T-helper 17 cell (primary cell): ENCODE data around the gene STPG1. TPM values are rescaled to one million over a fixed set of nuclear protein-coding genes. Genes with fewer than 3 reads are reported as not detected.

Experiments used
- ATAC-seq: fragments of 150-1000 bp; cut with Tn5 transposase; 2 replicates; pipeline ENCODE4 v1.10.0; 2021; ENCODE audit warnings: mild to moderate bottlenecking, moderate library complexity
- DNase-seq, 3 donors: peaks; one replicate each; pipeline versions ENCODE4 v3.0.0 to v3.0.0-alpha.2; 2020 to 2021
- H3K9me3 ChIP-seq: one replicate; pipeline ENCODE4 v1.7.0; 2013; ENCODE audit warnings: low read length, mild to moderate bottlenecking; ENCODE audit not compliant: control insufficient read depth, poor library complexity, severe bottlenecking
- H3K27ac Mint-ChIP-seq: one replicate; pipeline ENCODE4 v1.8.0; 2022; ENCODE audit warnings: mild to moderate bottlenecking, moderate library complexity, mixed read lengths
- H3K27me3 Mint-ChIP-seq: one replicate; pipeline ENCODE4 v1.8.0; 2022; ENCODE audit warnings: mixed read lengths
- H3K36me3 Mint-ChIP-seq: one replicate; pipeline ENCODE4 v1.8.0; 2022; ENCODE audit warnings: low read depth, mixed read lengths
- H3K4me1 Mint-ChIP-seq: one replicate; pipeline ENCODE4 v1.8.0; 2022; ENCODE audit warnings: mild to moderate bottlenecking, mixed read lengths
- H3K4me3 Mint-ChIP-seq: one replicate; pipeline ENCODE4 v1.8.0; 2022; ENCODE audit warnings: mild to moderate bottlenecking, moderate library complexity, mixed read lengths
- total RNA-seq, 4 donors: library from RNA in 2 of 4; stranded (reverse) in 2 of 4; gene quantifications; one replicate each; pipeline ENCODE4 v1.2.3 and lab custom pipeline; 2022 to 2026

The STPG1 gene
- total RNA-seq, 2 donors from 2014 or later = 2.5 to 3.6 TPM

GRCh38 chr1:24319312-24319863 lies 94.2 kb downstream of the STPG1 start, which contains the start of gene GRHL3:
TSS of gene GRHL3 (plus strand) at chr1:24319357. CDS start at chr1:24319552, 195 bp downstream.
- no peak for ATAC-seq
- peak within 1 kb of the TSS; percentile 90 for H3K4me3 Mint-ChIP-seq

GRCh38 chr1:24318615-24319311 lies 94.8 kb downstream of the STPG1 start:
- Mint-ChIP-seq H3K36me3 (no peaks in the 10 kb centered on the region), H3K4me1 (peaks cover 42% of the 10 kb centered on the region), H3K4me3 (peak overlapping the region; percentile 90), H3K27ac (no peak overlapping the region), H3K27me3 (peaks cover 46% of the 10 kb centered on the region)
- H3K9me3 ChIP-seq = no peaks in the 10 kb centered on the region
- DNase-seq = no peak
- no peak for ATAC-seq

More at GRCh38 chr1:24319312-24319863, 94.2 kb downstream of the STPG1 start, which contains the start of gene GRHL3:
- Mint-ChIP-seq H3K4me1 (peaks cover 43% of the 10 kb centered on the region), H3K27ac (no peak within 1 kb of the TSS), H3K36me3 (no peaks in the 10 kb centered on the region), H3K27me3 (peaks cover 48% of the 10 kb centered on the region)
- no peaks in the 10 kb centered on the region for H3K9me3 ChIP-seq
- DNase-seq = no peak

GRCh38 chr1:24317956-24318614 lies 95.5 kb downstream of the STPG1 start:
- no peak overlapping the region for H3K27ac Mint-ChIP-seq
- ATAC-seq (no peak), DNase-seq (no peak)
- no peak overlapping the region for H3K4me3 Mint-ChIP-seq
- no peaks in the 10 kb centered on the region for H3K36me3 Mint-ChIP-seq
- peaks cover 40% of the 10 kb centered on the region for H3K4me1 Mint-ChIP-seq
- peaks cover 44% of the 10 kb centered on the region for H3K27me3 Mint-ChIP-seq
- no peaks in the 10 kb centered on the region for H3K9me3 ChIP-seq

GRCh38 chr1:24317081-24317480 lies 96.5 kb downstream of the STPG1 start:
- H3K36me3 Mint-ChIP-seq = no peaks in the 10 kb centered on the region
- ATAC-seq (no peak), DNase-seq (no peak)
- H3K4me3 Mint-ChIP-seq = no peak overlapping the region
- H3K9me3 ChIP-seq = no peaks in the 10 kb centered on the region
- H3K27me3 Mint-ChIP-seq = peaks cover 44% of the 10 kb centered on the region
- H3K27ac Mint-ChIP-seq = no peak overlapping the region
- peaks cover 34% of the 10 kb centered on the region for H3K4me1 Mint-ChIP-seq

GRCh38 chr1:24316645-24317044 lies 96.9 kb downstream of the STPG1 start:
- ATAC-seq (no peak), DNase-seq (no peak)
- H3K9me3 ChIP-seq = no peaks in the 10 kb centered on the region
- Mint-ChIP-seq H3K27me3 (peaks cover 44% of the 10 kb centered on the region), H3K4me3 (no peak overlapping the region), H3K36me3 (no peaks in the 10 kb centered on the region), H3K27ac (no peak overlapping the region), H3K4me1 (peaks cover 34% of the 10 kb centered on the region)

- Mint-ChIP-seq H3K4me3 (no peak overlapping the region), H3K36me3 (no peaks in the 10 kb centered on the region), H3K27me3 (peaks cover 37% of the 10 kb centered on the region), H3K4me1 (peaks cover 23% of the 10 kb centered on the region), H3K27ac (no peak overlapping the region)
- ATAC-seq = no peak
- no peak for DNase-seq
- H3K9me3 ChIP-seq = no peaks in the 10 kb centered on the region
Observed at GRCh38 chr1:24315391-24315790, 98.2 kb downstream of the STPG1 start.

GRCh38 chr1:24311741-24312140 lies 101.8 kb downstream of the STPG1 start:
- Mint-ChIP-seq H3K4me3 (no peak overlapping the region), H3K27me3 (peaks cover 18% of the 10 kb centered on the region), H3K4me1 (no peaks in the 10 kb centered on the region), H3K27ac (no peak overlapping the region), H3K36me3 (no peaks in the 10 kb centered on the region)
- DNase-seq (no peak), ATAC-seq (no peak)
- H3K9me3 ChIP-seq = no peaks in the 10 kb centered on the region

GRCh38 chr1:24311234-24311633 lies 102.3 kb downstream of the STPG1 start:
- DNase-seq (no peak), ATAC-seq (no peak)
- Mint-ChIP-seq H3K27me3 (peaks cover 12% of the 10 kb centered on the region), H3K4me1 (no peaks in the 10 kb centered on the region), H3K36me3 (no peaks in the 10 kb centered on the region), H3K27ac (no peak overlapping the region), H3K4me3 (no peak overlapping the region)
- no peaks in the 10 kb centered on the region for H3K9me3 ChIP-seq

GRCh38 chr1:24309762-24310485 lies 103.7 kb downstream of the STPG1 start:
- no peaks in the 10 kb centered on the region for H3K36me3 Mint-ChIP-seq
- H3K27ac Mint-ChIP-seq = no peak overlapping the region
- no peak for DNase-seq
- H3K4me3 Mint-ChIP-seq = no peak overlapping the region
- H3K4me1 Mint-ChIP-seq = no peaks in the 10 kb centered on the region
- no peak for ATAC-seq
- no peaks in the 10 kb centered on the region for H3K9me3 ChIP-seq
- H3K27me3 Mint-ChIP-seq = peaks cover 13% of the 10 kb centered on the region

- ATAC-seq (no peak), DNase-seq (no peak)
- no peaks in the 10 kb centered on the region for H3K36me3 Mint-ChIP-seq
- peaks cover 22% of the 10 kb centered on the region for H3K27me3 Mint-ChIP-seq
- no peak overlapping the region for H3K27ac Mint-ChIP-seq
- no peak overlapping the region for H3K4me3 Mint-ChIP-seq
- H3K4me1 Mint-ChIP-seq = no peaks in the 10 kb centered on the region
- H3K9me3 ChIP-seq = no peaks in the 10 kb centered on the region
Observed at GRCh38 chr1:24308365-24309015, 105.1 kb downstream of the STPG1 start.
